Activated naive CD8-positive, alpha-beta T cell treated with anti-CD3 and anti-CD28 coated beads for 36 hours (primary cell): ENCODE data around the gene PARN. TPM values are rescaled to one million over a fixed set of nuclear protein-coding genes. Genes with fewer than 3 reads are reported as not detected.

Experiments
- DNase-seq: peaks from one replicate; pipeline ENCODE4 v3.0.0; 2021
- H3K27ac Mint-ChIP-seq: one replicate; pipeline ENCODE4 v1.8.0; 2022; ENCODE audit warnings: mild to moderate bottlenecking, moderate library complexity, mixed read lengths
- H3K27me3 Mint-ChIP-seq: one replicate; pipeline ENCODE4 v1.8.0; 2022; ENCODE audit warnings: mild to moderate bottlenecking, mixed read lengths
- H3K36me3 Mint-ChIP-seq: one replicate; pipeline ENCODE4 v1.8.0; 2021; ENCODE audit warnings: mild to moderate bottlenecking, mixed read lengths
- H3K4me1 Mint-ChIP-seq: one replicate; pipeline ENCODE4 v1.8.0; 2021; ENCODE audit warnings: mixed read lengths
- H3K4me3 Mint-ChIP-seq: one replicate; pipeline ENCODE4 v1.8.0; 2022; ENCODE audit warnings: mild to moderate bottlenecking, moderate library complexity, mixed read lengths
- H3K9me3 Mint-ChIP-seq: one replicate; pipeline ENCODE4 v1.8.0; 2022; ENCODE audit warnings: mixed read lengths
- total RNA-seq, 2 experiments: library from RNA; stranded (reverse); gene quantifications; one replicate each; pipeline ENCODE4 v1.2.3, GENCODE V29; 2021

PARN gene
- total RNA-seq, 2 experiments from 2014 or later = 50.8 to 50.9 TPM

DNA sequence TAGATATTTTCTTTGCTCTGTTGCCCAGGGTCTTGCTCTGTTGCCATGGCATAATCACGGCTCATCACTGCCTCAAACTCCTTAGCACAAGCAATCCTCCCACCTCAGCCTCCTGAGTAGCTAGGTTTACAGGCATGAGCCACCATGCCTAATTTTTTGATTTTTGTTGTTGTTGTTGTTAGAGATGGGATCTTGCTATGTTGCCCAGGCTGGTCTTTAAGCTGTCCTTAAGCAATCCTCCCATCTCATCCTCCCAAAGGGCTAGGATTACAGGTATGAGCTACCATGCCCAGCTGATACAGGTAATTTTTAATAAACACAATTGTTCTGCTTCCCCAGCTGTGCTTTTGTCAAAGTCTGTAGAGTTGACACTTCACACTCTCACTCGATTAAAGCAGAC, 159.3 kb downstream of the PARN start:
- H3K27me3 Mint-ChIP-seq = no peaks in the 10 kb centered on the region
- H3K9me3 Mint-ChIP-seq = no peaks in the 10 kb centered on the region
- no peak overlapping the region for H3K4me3 Mint-ChIP-seq
- H3K27ac Mint-ChIP-seq = no peak overlapping the region
- peaks cover 23% of the 10 kb centered on the region for H3K36me3 Mint-ChIP-seq
- no peak for DNase-seq
- peaks cover 3% of the 10 kb centered on the region for H3K4me1 Mint-ChIP-seq

DNA sequence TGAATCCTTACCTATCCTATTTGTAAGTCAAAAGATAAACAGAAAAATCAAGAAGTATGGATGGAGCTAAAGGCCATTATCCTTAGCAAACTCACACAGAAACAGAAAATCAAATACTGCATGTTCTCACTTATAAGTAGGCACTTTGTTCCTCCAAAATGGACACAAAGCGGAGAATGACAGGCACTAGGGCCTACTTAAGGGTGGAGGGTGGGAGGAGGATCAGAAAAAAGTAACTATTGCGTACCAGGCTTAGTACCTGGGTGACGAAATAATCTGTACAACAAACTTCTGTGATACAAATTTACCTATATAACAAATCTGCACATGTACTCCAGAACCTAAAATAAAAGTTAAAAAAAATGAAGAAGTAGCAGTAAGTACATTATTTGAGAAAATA, 164.3 kb downstream of the PARN start:
- no peaks in the 10 kb centered on the region for H3K27me3 Mint-ChIP-seq
- no peak for DNase-seq
- no peak overlapping the region for H3K4me3 Mint-ChIP-seq
- peaks cover 60% of the 10 kb centered on the region for H3K36me3 Mint-ChIP-seq
- peaks cover 8% of the 10 kb centered on the region for H3K9me3 Mint-ChIP-seq
- peaks cover 7% of the 10 kb centered on the region for H3K4me1 Mint-ChIP-seq
- H3K27ac Mint-ChIP-seq = no peak overlapping the region

DNA sequence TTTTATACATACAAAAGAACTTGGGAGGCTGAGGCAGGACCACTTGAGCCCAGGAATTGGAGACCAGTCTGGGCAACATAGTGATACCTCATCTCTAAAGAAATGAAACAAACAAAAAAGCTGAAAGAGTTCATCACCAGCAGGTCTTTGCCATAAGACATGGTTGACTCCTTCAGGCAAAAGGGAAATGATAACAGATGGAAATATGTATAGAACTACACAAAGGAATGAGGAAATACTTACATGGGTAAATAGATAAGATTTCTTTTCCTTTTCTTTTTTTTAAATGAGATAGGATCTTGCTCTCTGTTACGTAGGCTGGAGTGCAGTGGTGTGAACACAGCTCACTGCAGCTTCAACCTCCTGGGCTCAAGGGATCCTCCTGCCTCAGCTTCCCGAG, 165.3 kb downstream of the PARN start:
- DNase-seq = no peak
- H3K27me3 Mint-ChIP-seq = no peaks in the 10 kb centered on the region
- peaks cover 62% of the 10 kb centered on the region for H3K36me3 Mint-ChIP-seq
- peaks cover 9% of the 10 kb centered on the region for H3K4me1 Mint-ChIP-seq
- peaks cover 8% of the 10 kb centered on the region for H3K9me3 Mint-ChIP-seq
- no peak overlapping the region for H3K27ac Mint-ChIP-seq
- no peak overlapping the region for H3K4me3 Mint-ChIP-seq

GRCh38 chr16:14464192-14464591, 165.9 kb downstream of the PARN start:
- H3K27ac Mint-ChIP-seq = no peak overlapping the region
- peaks cover 9% of the 10 kb centered on the region for H3K4me1 Mint-ChIP-seq
- no peak overlapping the region for H3K4me3 Mint-ChIP-seq
- DNase-seq = no peak
- H3K9me3 Mint-ChIP-seq = peaks cover 8% of the 10 kb centered on the region
- no peaks in the 10 kb centered on the region for H3K27me3 Mint-ChIP-seq
- H3K36me3 Mint-ChIP-seq = peaks cover 62% of the 10 kb centered on the region

DNA sequence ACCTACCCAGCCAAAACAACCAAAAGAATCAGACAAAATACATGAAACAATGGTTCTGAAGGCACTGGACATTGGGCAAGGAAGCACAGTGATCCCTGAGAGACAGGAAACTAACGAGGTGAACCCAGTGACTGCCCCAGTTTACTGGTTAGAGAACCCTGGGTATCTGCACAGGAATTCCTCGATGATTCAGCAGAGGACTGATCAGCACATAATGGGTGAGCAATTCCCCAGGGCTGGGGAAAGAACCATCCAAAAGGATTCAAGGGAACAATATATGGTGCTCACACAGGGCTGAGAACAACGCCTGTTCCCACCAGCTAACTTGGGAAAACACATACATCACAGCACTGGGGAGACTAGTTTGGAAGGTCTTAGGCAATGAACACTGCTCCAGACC, 167.2 kb downstream of the PARN start:
- Mint-ChIP-seq H3K9me3 (peaks cover 8% of the 10 kb centered on the region), H3K4me1 (peaks cover 9% of the 10 kb centered on the region), H3K27me3 (no peaks in the 10 kb centered on the region), H3K36me3 (peaks cover 59% of the 10 kb centered on the region), H3K4me3 (no peak overlapping the region), H3K27ac (no peak overlapping the region)
- DNase-seq = no peak

- no peak overlapping the region for H3K4me3 Mint-ChIP-seq
- H3K36me3 Mint-ChIP-seq = peaks cover 46% of the 10 kb centered on the region
- H3K9me3 Mint-ChIP-seq = peaks cover 8% of the 10 kb centered on the region
- H3K27me3 Mint-ChIP-seq = no peaks in the 10 kb centered on the region
- DNase-seq = no peak
- H3K27ac Mint-ChIP-seq = no peak overlapping the region
- peaks cover 9% of the 10 kb centered on the region for H3K4me1 Mint-ChIP-seq
Measured at GRCh38 chr16:14460726-14461125, 169.3 kb downstream of the PARN start.

GRCh38 chr16:14458576-14458975, 171.5 kb downstream of the PARN start:
- no peak overlapping the region for H3K4me3 Mint-ChIP-seq
- peaks cover 3% of the 10 kb centered on the region for H3K9me3 Mint-ChIP-seq
- H3K36me3 Mint-ChIP-seq = peaks cover 26% of the 10 kb centered on the region
- peaks cover 9% of the 10 kb centered on the region for H3K4me1 Mint-ChIP-seq
- H3K27me3 Mint-ChIP-seq = no peaks in the 10 kb centered on the region
- DNase-seq = no peak
- H3K27ac Mint-ChIP-seq = no peak overlapping the region

DNA sequence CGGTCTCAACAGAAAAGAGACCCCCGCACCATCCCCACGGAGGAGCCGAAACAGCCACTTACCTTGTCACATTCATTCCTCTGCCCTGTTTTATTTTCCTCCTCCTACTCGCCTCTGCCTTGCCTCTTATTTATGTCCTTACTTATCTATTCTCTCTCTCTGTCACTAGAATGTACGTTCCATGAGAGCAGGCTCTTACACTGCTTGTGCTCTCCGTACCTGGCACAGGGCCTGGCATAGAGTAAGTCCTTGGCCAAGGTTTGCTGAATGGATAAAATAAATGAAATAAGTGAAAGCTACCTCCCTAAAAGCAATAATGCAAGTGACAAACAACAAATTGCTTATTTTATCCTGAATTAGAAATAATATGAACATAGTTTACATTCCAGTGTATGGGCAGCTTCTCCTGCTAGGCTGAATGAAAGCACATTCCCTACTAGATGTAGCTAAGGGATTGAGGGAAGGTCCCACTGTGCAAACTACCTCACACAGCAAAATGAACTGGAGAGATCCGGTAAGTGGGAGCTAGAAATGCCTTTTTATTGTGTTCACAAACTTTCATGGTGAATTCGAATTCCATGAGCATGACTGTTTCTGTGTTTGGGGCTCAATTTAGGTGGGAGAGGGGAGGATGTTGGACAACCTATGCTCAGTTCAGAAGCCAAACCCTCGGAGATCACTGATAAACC, 173.1 kb downstream of the PARN start:
- Mint-ChIP-seq H3K27me3 (no peaks in the 10 kb centered on the region), H3K4me1 (peaks cover 7% of the 10 kb centered on the region), H3K4me3 (no peak overlapping the region), H3K9me3 (no peaks in the 10 kb centered on the region), H3K27ac (no peak overlapping the region), H3K36me3 (peaks cover 12% of the 10 kb centered on the region)
- DNase-seq = no peak

GRCh38 chr16:14455573-14455972, 174.5 kb downstream of the PARN start:
- H3K9me3 Mint-ChIP-seq = no peaks in the 10 kb centered on the region
- H3K4me1 Mint-ChIP-seq = no peaks in the 10 kb centered on the region
- H3K4me3 Mint-ChIP-seq = no peak overlapping the region
- no peak overlapping the region for H3K27ac Mint-ChIP-seq
- no peak for DNase-seq
- H3K27me3 Mint-ChIP-seq = no peaks in the 10 kb centered on the region
- H3K36me3 Mint-ChIP-seq = no peaks in the 10 kb centered on the region

- no peaks in the 10 kb centered on the region for H3K9me3 Mint-ChIP-seq
- DNase-seq = no peak
- H3K4me3 Mint-ChIP-seq = no peak overlapping the region
- H3K36me3 Mint-ChIP-seq = no peaks in the 10 kb centered on the region
- H3K4me1 Mint-ChIP-seq = no peaks in the 10 kb centered on the region
- no peaks in the 10 kb centered on the region for H3K27me3 Mint-ChIP-seq
- H3K27ac Mint-ChIP-seq = no peak overlapping the region
Measured at GRCh38 chr16:14454391-14454790, 175.7 kb downstream of the PARN start.

GRCh38 chr16:14452066-14452465, 178.0 kb downstream of the PARN start:
- no peak overlapping the region for H3K27ac Mint-ChIP-seq
- H3K27me3 Mint-ChIP-seq = no peaks in the 10 kb centered on the region
- H3K4me3 Mint-ChIP-seq = no peak overlapping the region
- H3K4me1 Mint-ChIP-seq = no peaks in the 10 kb centered on the region
- DNase-seq = no peak
- no peaks in the 10 kb centered on the region for H3K9me3 Mint-ChIP-seq
- H3K36me3 Mint-ChIP-seq = no peaks in the 10 kb centered on the region

DNA sequence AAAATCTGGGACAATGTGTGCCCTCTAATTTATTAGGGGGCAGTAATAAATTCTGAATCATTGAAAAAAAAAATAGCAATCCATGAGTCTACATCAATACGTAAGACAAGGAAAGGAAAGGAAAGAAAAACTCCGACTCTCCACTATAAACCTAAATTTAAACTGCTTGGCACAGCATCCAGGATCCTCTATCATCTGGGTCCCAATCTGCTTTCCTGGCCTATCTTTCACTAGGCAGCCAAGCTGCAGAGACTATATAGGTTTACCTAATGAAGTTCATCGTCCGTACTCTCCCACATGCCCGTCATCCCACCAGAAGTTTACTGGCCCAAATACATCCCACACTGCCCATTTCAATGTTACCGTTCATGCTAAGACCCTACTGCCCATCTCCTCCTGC, 179.2 kb downstream of the PARN start:
- Mint-ChIP-seq H3K4me3 (no peak overlapping the region), H3K9me3 (no peaks in the 10 kb centered on the region), H3K27ac (no peak overlapping the region), H3K27me3 (no peaks in the 10 kb centered on the region), H3K36me3 (no peaks in the 10 kb centered on the region), H3K4me1 (no peaks in the 10 kb centered on the region)
- DNase-seq = no peak

DNA sequence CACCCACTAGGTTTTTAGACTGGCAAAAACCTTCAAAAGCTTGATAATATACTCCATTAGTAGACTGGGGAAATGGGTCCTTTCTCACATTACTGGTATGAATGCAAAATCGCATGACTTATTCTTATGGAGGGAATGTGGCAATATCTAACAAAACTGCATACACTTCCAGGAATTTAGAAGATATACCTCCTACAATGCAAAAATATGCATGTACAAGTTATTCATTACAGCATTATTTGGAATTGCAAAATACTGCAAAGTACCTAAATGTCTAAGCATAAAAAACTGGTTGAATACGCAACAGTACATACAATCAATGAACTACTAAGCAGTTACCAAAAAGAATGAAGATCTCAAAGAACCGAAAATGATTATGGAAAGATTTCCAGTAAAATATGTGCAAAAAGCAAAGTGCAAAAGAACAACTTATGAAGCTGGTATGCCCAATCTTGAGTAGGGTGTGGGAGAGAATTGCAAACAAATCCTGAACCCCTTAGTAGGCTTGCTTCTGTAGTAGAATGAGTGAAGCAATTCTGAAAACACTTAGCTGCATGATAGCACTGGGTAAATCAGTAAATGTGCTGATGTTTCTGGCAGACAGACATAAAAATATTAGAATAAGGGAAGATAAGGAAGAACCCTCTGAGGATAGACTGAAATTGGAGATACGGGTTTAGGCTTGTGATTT, 180.1 kb downstream of the PARN start:
- no peaks in the 10 kb centered on the region for H3K9me3 Mint-ChIP-seq
- H3K36me3 Mint-ChIP-seq = peaks cover 3% of the 10 kb centered on the region
- no peak overlapping the region for H3K4me3 Mint-ChIP-seq
- DNase-seq = no peak
- no peaks in the 10 kb centered on the region for H3K27me3 Mint-ChIP-seq
- no peaks in the 10 kb centered on the region for H3K4me1 Mint-ChIP-seq
- H3K27ac Mint-ChIP-seq = no peak overlapping the region

- peaks cover 3% of the 10 kb centered on the region for H3K36me3 Mint-ChIP-seq
Measured at GRCh38 chr16:14449334-14449733, 180.7 kb downstream of the PARN start.

DNA sequence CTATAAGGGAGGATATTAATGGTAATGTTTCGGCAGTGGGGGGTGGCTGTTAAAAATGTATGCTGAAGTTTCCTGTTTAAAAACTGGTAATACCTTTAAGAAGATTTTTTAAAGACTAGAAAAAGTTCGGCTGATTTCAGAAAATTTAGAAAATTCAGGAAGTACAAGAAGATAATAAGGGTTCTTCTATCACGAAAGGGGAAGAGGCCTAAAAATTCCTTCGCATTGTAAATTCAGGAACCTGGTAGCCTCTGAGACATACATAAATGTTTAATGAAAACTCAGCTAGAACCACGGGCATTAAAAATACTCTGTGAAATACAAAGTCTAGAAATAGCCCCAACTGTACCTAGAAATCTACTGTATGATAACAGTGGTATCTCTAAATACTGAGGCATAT, 181.2 kb downstream of the PARN start:
- Mint-ChIP-seq H3K9me3 (no peaks in the 10 kb centered on the region), H3K4me1 (no peaks in the 10 kb centered on the region), H3K36me3 (peaks cover 3% of the 10 kb centered on the region), H3K4me3 (no peak overlapping the region), H3K27me3 (no peaks in the 10 kb centered on the region), H3K27ac (no peak overlapping the region)
- DNase-seq = no peak

More at GRCh38 chr16:14449334-14449733, 180.7 kb downstream of the PARN start:
- Mint-ChIP-seq H3K4me3 (no peak overlapping the region), H3K9me3 (no peaks in the 10 kb centered on the region), H3K4me1 (no peaks in the 10 kb centered on the region), H3K27ac (no peak overlapping the region), H3K27me3 (no peaks in the 10 kb centered on the region)
- no peak for DNase-seq

DNA sequence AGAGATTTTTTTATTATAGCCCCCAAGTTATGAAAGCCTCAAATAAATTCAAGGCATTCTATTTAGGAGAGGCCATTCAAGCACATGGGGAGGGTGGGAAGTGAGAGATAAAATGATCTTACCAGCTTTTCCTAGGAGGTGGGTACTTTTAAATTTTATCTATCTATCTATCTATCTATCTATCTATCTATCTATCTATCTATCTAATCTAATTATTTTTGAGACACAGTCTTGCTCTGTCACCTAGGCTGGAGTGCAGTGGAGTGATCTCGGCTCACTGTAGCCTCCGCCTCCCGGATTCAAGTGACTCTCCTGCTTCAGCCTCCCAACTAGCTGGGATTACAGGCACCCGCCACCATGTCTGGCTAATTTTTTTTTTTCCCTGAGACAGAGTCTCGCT, 182.3 kb downstream of the PARN start:
- H3K27ac Mint-ChIP-seq = no peak overlapping the region
- DNase-seq = no peak
- H3K27me3 Mint-ChIP-seq = no peaks in the 10 kb centered on the region
- H3K4me3 Mint-ChIP-seq = no peak overlapping the region
- no peaks in the 10 kb centered on the region for H3K4me1 Mint-ChIP-seq
- peaks cover 3% of the 10 kb centered on the region for H3K36me3 Mint-ChIP-seq
- no peaks in the 10 kb centered on the region for H3K9me3 Mint-ChIP-seq
